NT2/D1 (cell line): ENCODE results near the gene ARSB.

Source experiments
- SUZ12 ChIP-seq: IDR thresholded peaks from 2 replicates; pipeline ENCODE4 v1.6.1; 2011; ENCODE audit not compliant: insufficient read length, insufficient read depth; ENCODE audit errors: extremely low read depth
- YY1 ChIP-seq: IDR thresholded peaks from 2 replicates; pipeline ENCODE4 v1.6.1; 2011; ENCODE audit not compliant: insufficient read length, insufficient read depth
- ZNF274 ChIP-seq: IDR thresholded peaks from 2 replicates; pipeline ENCODE4 v1.6.1; 2011; ENCODE audit warnings: mild to moderate bottlenecking, low read depth, low read length

DNA sequence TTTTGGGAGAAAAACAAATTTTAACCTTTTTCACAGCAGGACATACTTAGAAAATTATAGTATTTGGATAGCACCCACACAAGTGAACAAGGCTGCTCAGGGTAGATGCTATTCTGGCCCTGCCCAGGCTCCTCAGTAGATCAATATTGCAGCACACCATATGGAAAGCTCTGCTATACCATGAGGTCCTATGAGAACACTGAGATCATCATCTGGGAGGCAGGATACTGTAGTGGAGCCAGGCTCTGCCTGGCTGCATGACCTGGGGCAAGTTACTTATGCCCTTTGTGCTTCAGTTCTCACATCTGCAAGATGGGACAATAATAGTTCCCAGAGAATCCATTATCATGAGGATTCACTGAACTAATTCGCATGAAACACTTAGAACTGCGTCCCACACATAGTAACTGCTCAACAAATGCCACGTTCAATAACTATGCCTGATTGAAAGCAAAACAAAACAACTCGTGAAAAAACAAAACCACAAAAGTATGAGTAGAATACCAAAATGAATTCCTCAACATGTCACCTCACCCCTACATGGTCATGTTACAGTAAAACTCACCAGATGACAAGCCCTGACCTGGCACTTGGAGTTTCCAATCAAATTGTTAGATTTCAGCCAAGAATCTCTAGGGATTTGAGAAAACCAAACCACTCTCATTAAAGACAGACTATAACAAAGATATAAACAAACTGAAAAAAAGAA is 31.9 kb downstream of the ARSB start:
- TF ChIP-seq SUZ12 = no peak
- TF ChIP-seq ZNF274 = no peak
- no peak for TF ChIP-seq YY1
